ENCODE data around the gene CAMK2D.

Gene CAMK2D

GRCh38 chr4:113565702-113566012 lies 195.9 kb downstream of the CAMK2D start:
- no peaks in the 10 kb centered on the region for H3K27me3 ChIP-seq (ENCODE audit: control insufficient read depth in 1 of 2, insufficient read depth in 2 of 2, low read length in 2 of 2)
- H3K27ac ChIP-seq (ENCODE audit: low read depth, low read length), result no peak overlapping the region
- H3K4me1 ChIP-seq (ENCODE audit: control insufficient read depth in 1 of 2, insufficient read depth in 2 of 2, low read length in 2 of 2), result peaks cover 0 to 4% of the 10 kb centered on the region in 2 donors

GRCh38 chr4:113564493-113564892 lies 197.0 kb downstream of the CAMK2D start:
- H3K27ac ChIP-seq (ENCODE audit: low read depth, low read length), result no peak overlapping the region
- H3K4me1 ChIP-seq (ENCODE audit: control insufficient read depth in 1 of 2, insufficient read depth in 2 of 2, low read length in 2 of 2), result peaks cover 0 to 4% of the 10 kb centered on the region in 2 donors
- H3K9ac ChIP-seq (ENCODE audit: low read depth in 1 of 2, low read length in 2 of 2), result no peak overlapping the region
- no peaks in the 10 kb centered on the region for H3K9me3 ChIP-seq (ENCODE audit: control insufficient read depth in 1 of 2, low read length in 2 of 2)
- H3K4me3 ChIP-seq (ENCODE audit: low read depth in 1 of 2, low read length in 2 of 2), result no peak overlapping the region
- no peaks in the 10 kb centered on the region for H3K27me3 ChIP-seq (ENCODE audit: control insufficient read depth in 1 of 2, insufficient read depth in 2 of 2, low read length in 2 of 2)
- H3K36me3 ChIP-seq (ENCODE audit: control insufficient read depth in 1 of 2, insufficient read depth in 2 of 2, low read length in 2 of 2), result no peaks in the 10 kb centered on the region

More at GRCh38 chr4:113565702-113566012, 195.9 kb downstream of the CAMK2D start:
- no peaks in the 10 kb centered on the region for H3K36me3 ChIP-seq (ENCODE audit: control insufficient read depth in 1 of 2, insufficient read depth in 2 of 2, low read length in 2 of 2)
- no peak overlapping the region for H3K4me3 ChIP-seq (ENCODE audit: low read depth in 1 of 2, low read length in 2 of 2)
- H3K9ac ChIP-seq (ENCODE audit: low read depth in 1 of 2, low read length in 2 of 2), result no peak overlapping the region
- no peaks in the 10 kb centered on the region for H3K9me3 ChIP-seq (ENCODE audit: control insufficient read depth in 1 of 2, low read length in 2 of 2)

GRCh38 chr4:113563691-113564378 lies 197.7 kb downstream of the CAMK2D start:
- H3K36me3 ChIP-seq (ENCODE audit: control insufficient read depth in 1 of 2, insufficient read depth in 2 of 2, low read length in 2 of 2), result no peaks in the 10 kb centered on the region
- H3K9ac ChIP-seq (ENCODE audit: low read depth in 1 of 2, low read length in 2 of 2), result no peak overlapping the region
- peaks cover 0 to 4% of the 10 kb centered on the region in 2 donors for H3K4me1 ChIP-seq (ENCODE audit: control insufficient read depth in 1 of 2, insufficient read depth in 2 of 2, low read length in 2 of 2)
- no peak overlapping the region for H3K27ac ChIP-seq (ENCODE audit: low read depth, low read length)
- no peaks in the 10 kb centered on the region for H3K9me3 ChIP-seq (ENCODE audit: control insufficient read depth in 1 of 2, low read length in 2 of 2)
- no peaks in the 10 kb centered on the region for H3K27me3 ChIP-seq (ENCODE audit: control insufficient read depth in 1 of 2, insufficient read depth in 2 of 2, low read length in 2 of 2)
- H3K4me3 ChIP-seq (ENCODE audit: low read depth in 1 of 2, low read length in 2 of 2), result no peak overlapping the region

GRCh38 chr4:113561758-113562157 lies 199.8 kb downstream of the CAMK2D start:
- Histone ChIP-seq H3K27ac (ENCODE audit: low read depth, low read length) (no peak overlapping the region), H3K4me3 (ENCODE audit: low read depth in 1 of 2, low read length in 2 of 2) (no peak overlapping the region), H3K9me3 (ENCODE audit: control insufficient read depth in 1 of 2, low read length in 2 of 2) (no peaks in the 10 kb centered on the region), H3K36me3 (ENCODE audit: control insufficient read depth in 1 of 2, insufficient read depth in 2 of 2, low read length in 2 of 2) (no peaks in the 10 kb centered on the region), H3K27me3 (ENCODE audit: control insufficient read depth in 1 of 2, insufficient read depth in 2 of 2, low read length in 2 of 2) (no peaks in the 10 kb centered on the region), H3K4me1 (ENCODE audit: control insufficient read depth in 1 of 2, insufficient read depth in 2 of 2, low read length in 2 of 2) (peaks cover 0 to 4% of the 10 kb centered on the region in 2 donors), H3K9ac (ENCODE audit: low read depth in 1 of 2, low read length in 2 of 2) (no peak overlapping the region)

- no peaks in the 10 kb centered on the region for H3K9me3 ChIP-seq (ENCODE audit: control insufficient read depth in 1 of 2, low read length in 2 of 2)
- peaks cover 0 to 8% of the 10 kb centered on the region in 2 donors for H3K4me1 ChIP-seq (ENCODE audit: control insufficient read depth in 1 of 2, insufficient read depth in 2 of 2, low read length in 2 of 2)
- H3K4me3 ChIP-seq (ENCODE audit: low read depth in 1 of 2, low read length in 2 of 2), result no peak overlapping the region
Measured at GRCh38 chr4:113561092-113561491, 200.4 kb downstream of the CAMK2D start.

GRCh38 chr4:113560579-113560978 lies 201.0 kb downstream of the CAMK2D start:
- no peak overlapping the region for H3K4me3 ChIP-seq (ENCODE audit: low read depth in 1 of 2, low read length in 2 of 2)
- no peaks in the 10 kb centered on the region for H3K36me3 ChIP-seq (ENCODE audit: control insufficient read depth in 1 of 2, insufficient read depth in 2 of 2, low read length in 2 of 2)
- no peaks in the 10 kb centered on the region for H3K27me3 ChIP-seq (ENCODE audit: control insufficient read depth in 1 of 2, insufficient read depth in 2 of 2, low read length in 2 of 2)
- H3K27ac ChIP-seq (ENCODE audit: low read depth, low read length), result no peak overlapping the region
- peaks cover 0 to 14% of the 10 kb centered on the region in 2 donors for H3K4me1 ChIP-seq (ENCODE audit: control insufficient read depth in 1 of 2, insufficient read depth in 2 of 2, low read length in 2 of 2)
- H3K9ac ChIP-seq (ENCODE audit: low read depth in 1 of 2, low read length in 2 of 2), result no peak overlapping the region
- no peaks in the 10 kb centered on the region for H3K9me3 ChIP-seq (ENCODE audit: control insufficient read depth in 1 of 2, low read length in 2 of 2)

More at GRCh38 chr4:113561092-113561491, 200.4 kb downstream of the CAMK2D start:
- H3K27me3 ChIP-seq (ENCODE audit: control insufficient read depth in 1 of 2, insufficient read depth in 2 of 2, low read length in 2 of 2), result no peaks in the 10 kb centered on the region
- H3K36me3 ChIP-seq (ENCODE audit: control insufficient read depth in 1 of 2, insufficient read depth in 2 of 2, low read length in 2 of 2), result no peaks in the 10 kb centered on the region
- no peak overlapping the region for H3K9ac ChIP-seq (ENCODE audit: low read depth in 1 of 2, low read length in 2 of 2)
- H3K27ac ChIP-seq (ENCODE audit: low read depth, low read length), result no peak overlapping the region

- Histone ChIP-seq H3K9me3 (ENCODE audit: control insufficient read depth in 1 of 2, low read length in 2 of 2) (no peaks in the 10 kb centered on the region), H3K36me3 (ENCODE audit: control insufficient read depth in 1 of 2, insufficient read depth in 2 of 2, low read length in 2 of 2) (no peaks in the 10 kb centered on the region), H3K4me1 (ENCODE audit: control insufficient read depth in 1 of 2, insufficient read depth in 2 of 2, low read length in 2 of 2) (peaks cover 0 to 14% of the 10 kb centered on the region in 2 donors), H3K27me3 (ENCODE audit: control insufficient read depth in 1 of 2, insufficient read depth in 2 of 2, low read length in 2 of 2) (no peaks in the 10 kb centered on the region), H3K27ac (ENCODE audit: low read depth, low read length) (no peak overlapping the region), H3K9ac (ENCODE audit: low read depth in 1 of 2, low read length in 2 of 2) (no peak overlapping the region), H3K4me3 (ENCODE audit: low read depth in 1 of 2, low read length in 2 of 2) (no peak overlapping the region)
Measured at GRCh38 chr4:113559947-113560346, 201.6 kb downstream of the CAMK2D start.

GRCh38 chr4:113556382-113557134 lies 205.0 kb downstream of the CAMK2D start:
- no peak overlapping the region for H3K27ac ChIP-seq (ENCODE audit: low read depth, low read length)
- H3K4me3 ChIP-seq (ENCODE audit: low read depth in 1 of 2, low read length in 2 of 2), result no peak overlapping the region

GRCh38 chr4:113555868-113556267 lies 205.7 kb downstream of the CAMK2D start:
- no peaks in the 10 kb centered on the region for H3K9me3 ChIP-seq (ENCODE audit: control insufficient read depth in 1 of 2, low read length in 2 of 2)
- no peaks in the 10 kb centered on the region for H3K27me3 ChIP-seq (ENCODE audit: control insufficient read depth in 1 of 2, insufficient read depth in 2 of 2, low read length in 2 of 2)
- no peak overlapping the region for H3K4me3 ChIP-seq (ENCODE audit: low read depth in 1 of 2, low read length in 2 of 2)
- H3K9ac ChIP-seq (ENCODE audit: low read depth in 1 of 2, low read length in 2 of 2), result no peak overlapping the region
- no peak overlapping the region for H3K27ac ChIP-seq (ENCODE audit: low read depth, low read length)
- no peaks in the 10 kb centered on the region for H3K36me3 ChIP-seq (ENCODE audit: control insufficient read depth in 1 of 2, insufficient read depth in 2 of 2, low read length in 2 of 2)
- peaks cover 0 to 10% of the 10 kb centered on the region in 2 donors for H3K4me1 ChIP-seq (ENCODE audit: control insufficient read depth in 1 of 2, insufficient read depth in 2 of 2, low read length in 2 of 2)

More at GRCh38 chr4:113556382-113557134, 205.0 kb downstream of the CAMK2D start:
- H3K36me3 ChIP-seq (ENCODE audit: control insufficient read depth in 1 of 2, insufficient read depth in 2 of 2, low read length in 2 of 2), result no peaks in the 10 kb centered on the region
- H3K27me3 ChIP-seq (ENCODE audit: control insufficient read depth in 1 of 2, insufficient read depth in 2 of 2, low read length in 2 of 2), result no peaks in the 10 kb centered on the region
- no peaks in the 10 kb centered on the region for H3K9me3 ChIP-seq (ENCODE audit: control insufficient read depth in 1 of 2, low read length in 2 of 2)
- H3K9ac ChIP-seq (ENCODE audit: low read depth in 1 of 2, low read length in 2 of 2), result no peak overlapping the region
- H3K4me1 ChIP-seq (ENCODE audit: control insufficient read depth in 1 of 2, insufficient read depth in 2 of 2, low read length in 2 of 2), result peaks cover 0 to 10% of the 10 kb centered on the region in 2 donors

GRCh38 chr4:113553082-113553481 lies 208.5 kb downstream of the CAMK2D start:
- H3K9ac ChIP-seq (ENCODE audit: low read depth in 1 of 2, low read length in 2 of 2), result no peak overlapping the region
- H3K4me3 ChIP-seq (ENCODE audit: low read depth in 1 of 2, low read length in 2 of 2), result no peak overlapping the region
- no peaks in the 10 kb centered on the region for H3K36me3 ChIP-seq (ENCODE audit: control insufficient read depth in 1 of 2, insufficient read depth in 2 of 2, low read length in 2 of 2)
- H3K27ac ChIP-seq (ENCODE audit: low read depth, low read length), result no peak overlapping the region
- H3K4me1 ChIP-seq (ENCODE audit: control insufficient read depth in 1 of 2, insufficient read depth in 2 of 2, low read length in 2 of 2), result peaks cover 6 to 17% of the 10 kb centered on the region in 2 donors
- no peaks in the 10 kb centered on the region for H3K27me3 ChIP-seq (ENCODE audit: control insufficient read depth in 1 of 2, insufficient read depth in 2 of 2, low read length in 2 of 2)
- H3K9me3 ChIP-seq (ENCODE audit: control insufficient read depth in 1 of 2, low read length in 2 of 2), result no peaks in the 10 kb centered on the region

All from duodenal mucosa (tissue), 2 donors.